ENCODE results near the gene ANKS1B.
A peak's percentile ranks its signal among the peaks of the same experiment; 100 is the strongest.

Gene ANKS1B

GRCh38 chr12:98698603-98699463 is 1285.9 kb downstream of the ANKS1B start:
- peak in 1 of 2 donors; percentile 21 for DNase-seq (ENCODE audit: low read depth in 1 of 2, low spot score in 1 of 2)

DNA sequence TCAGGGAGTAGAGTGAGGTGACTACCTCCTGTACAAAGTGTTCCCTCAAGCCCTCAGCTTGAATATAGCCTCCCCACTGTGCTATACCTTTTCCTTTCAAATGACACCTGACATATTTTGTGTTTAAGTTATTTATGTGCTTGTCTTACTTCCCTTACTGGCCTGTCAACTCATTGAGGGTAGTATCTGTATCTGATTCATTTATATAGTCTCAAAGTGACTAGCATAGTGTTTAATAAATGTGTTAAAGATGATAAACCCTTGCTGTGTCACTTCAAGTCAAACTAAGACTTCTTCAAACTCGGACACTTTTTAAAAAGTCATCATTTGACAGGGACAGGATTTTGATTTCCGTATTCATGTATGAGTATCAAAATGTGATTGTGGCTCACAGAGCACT is 1287.5 kb downstream of the ANKS1B start:
- no peak for DNase-seq (ENCODE audit: low read depth in 1 of 2, low spot score in 1 of 2)

DNA sequence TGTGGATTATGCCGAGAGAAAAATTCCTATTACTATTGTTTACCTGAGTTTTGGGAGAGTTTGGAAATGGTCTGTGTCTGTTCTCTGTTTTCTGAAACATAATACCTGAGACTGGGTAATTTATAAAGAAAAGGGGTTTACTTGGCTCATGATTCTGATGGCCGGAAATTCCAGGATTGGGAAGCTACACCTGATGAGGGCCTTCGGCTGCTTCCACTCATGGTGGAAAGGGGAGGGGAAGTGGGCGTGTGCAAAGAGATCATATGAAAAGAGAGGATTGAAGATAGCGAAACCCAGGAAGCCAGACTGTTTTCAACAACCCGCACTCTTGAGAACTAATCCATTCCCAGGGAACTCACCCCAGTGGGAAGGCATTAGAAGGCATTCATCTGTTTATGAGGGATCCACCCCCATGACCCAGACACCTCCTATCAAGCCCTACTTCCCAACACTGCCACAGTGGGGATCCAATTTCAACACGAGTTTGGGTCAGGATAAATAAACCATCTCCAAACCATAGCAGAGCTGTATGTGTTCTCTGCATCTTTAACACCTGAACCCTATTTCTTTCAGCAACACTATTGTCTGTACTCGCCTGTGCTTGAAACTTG is 1288.6 kb downstream of the ANKS1B start:
- no peak for DNase-seq (ENCODE audit: low read depth in 1 of 2, low spot score in 1 of 2)

- DNase-seq (ENCODE audit: low read depth in 1 of 2, low spot score in 1 of 2) = no peak
These were observed 1293.4 kb downstream of the ANKS1B start for GRCh38 chr12:98691351-98691750.

- DNase-seq (ENCODE audit: low read depth in 1 of 2, low spot score in 1 of 2) = no peak
These were observed 1298.1 kb downstream of the ANKS1B start for GRCh38 chr12:98686603-98687002.

Data from stimulated activated CD4-positive, alpha-beta T cell treated with anti-CD3 and anti-CD28 coated beads, Interleukin-15, amount 100 ng/mL, for 1 hour (primary cell).